CD4-positive, CD25-positive, alpha-beta regulatory T cell (primary cell): ENCODE results near the gene PPIH. TPM values are rescaled to one million over a fixed set of nuclear protein-coding genes. Genes with fewer than 3 reads are reported as not detected.
"Not testable (repeated sequence)": the region's sequence is repeated elsewhere in the genome, so short reads cannot be mapped to it uniquely, and the experiment has no call there.

Source experiments
- ATAC-seq, 2 donors: fragments of 150-1000 bp; cut with Tn5 transposase; one replicate each; pipeline ENCODE4 v1.10.0; 2021; ENCODE audit warnings: low read depth in 2 of 2, moderate number of reproducible peaks in 2 of 2, moderate library complexity in 1 of 2
- DNase-seq, 3 donors: peaks; one replicate each; pipeline versions ENCODE4 v3.0.0 to v3.0.0-alpha.2; 2012 to 2022; ENCODE audit warnings: mixed read lengths in 1 of 3
- H3K27ac ChIP-seq: one replicate; pipeline ENCODE4 v1.7.0; 2013; ENCODE audit warnings: mild to moderate bottlenecking, low read length; ENCODE audit not compliant: insufficient read depth, poor library complexity, severe bottlenecking
- H3K27me3 ChIP-seq: one replicate; pipeline ENCODE4 v1.7.0; 2013; ENCODE audit warnings: low read length; ENCODE audit not compliant: control insufficient read depth, insufficient read depth
- H3K36me3 ChIP-seq: one replicate; pipeline ENCODE4 v1.7.0; 2013; ENCODE audit warnings: mild to moderate bottlenecking, low read length, moderate library complexity; ENCODE audit not compliant: control insufficient read depth, insufficient read depth
- H3K4me1 ChIP-seq: 2 replicates; pipeline ENCODE4 v1.7.0; 2013; ENCODE audit warnings: mild to moderate bottlenecking, low read length; ENCODE audit not compliant: insufficient read depth, control insufficient read depth, poor library complexity, severe bottlenecking
- H3K4me3 ChIP-seq: one replicate; pipeline ENCODE4 v1.7.0; 2013; ENCODE audit warnings: low read depth, mild to moderate bottlenecking, low read length, moderate library complexity
- H3K9me3 ChIP-seq, 2 experiments: 1 replicate in 1 of 2; 2 replicates in 1 of 2; pipeline ENCODE4 v1.7.0; 2013; ENCODE audit warnings: low read length in 2 of 2, mild to moderate bottlenecking in 1 of 2, moderate library complexity in 1 of 2; ENCODE audit not compliant: control insufficient read depth in 2 of 2
- H3K27ac Mint-ChIP-seq, 3 donors: one replicate each; pipeline ENCODE4 v1.8.0; 2020 to 2022; ENCODE audit warnings: mild to moderate bottlenecking in 3 of 3, mixed read lengths in 3 of 3, moderate library complexity in 2 of 3
- H3K27me3 Mint-ChIP-seq: one replicate; pipeline ENCODE4 v1.8.0; 2022; ENCODE audit warnings: mild to moderate bottlenecking, mixed read lengths
- H3K36me3 Mint-ChIP-seq: one replicate; pipeline ENCODE4 v1.8.0; 2020; ENCODE audit warnings: mixed read lengths
- H3K4me1 Mint-ChIP-seq, 4 donors: one replicate each; pipeline ENCODE4 v1.8.0; 2020 to 2022; ENCODE audit warnings: mixed read lengths in 4 of 4, mild to moderate bottlenecking in 1 of 4
- H3K4me3 Mint-ChIP-seq, 4 donors: one replicate each; pipeline ENCODE4 v1.8.0; 2020 to 2022; ENCODE audit warnings: mild to moderate bottlenecking in 4 of 4, mixed read lengths in 4 of 4, moderate library complexity in 3 of 4
- H3K9me3 Mint-ChIP-seq, 7 donors: one replicate each; pipeline ENCODE4 v1.8.0; 2020 to 2022; ENCODE audit warnings: mixed read lengths in 7 of 7, mild to moderate bottlenecking in 3 of 7, moderate library complexity in 2 of 7
- polyA plus RNA-seq, 4 donors: library from polyadenylated mRNA; unstranded; fragments of 300-500 nt; fragmentation: Illumina TruSeq; gene quantifications; one replicate each; pipeline ENCODE4 v1.2.3, GENCODE V29; 2021
- total RNA-seq: library from RNA; stranded (reverse); gene quantifications from one replicate; pipeline ENCODE4 v1.2.3, GENCODE V29; 2022

Gene PPIH
- total and polyA plus RNA-seq, 5 donors from 2014 or later = 29.6 to 72.9 (median 68.4) TPM

GRCh38 chr1:42676534-42677087 is 18.4 kb downstream of the PPIH start:
- no peak overlapping the region for H3K4me3 ChIP-seq
- H3K36me3 ChIP-seq = peaks cover 26% of the 10 kb centered on the region
- peaks cover 10% of the 10 kb centered on the region for H3K4me1 ChIP-seq
- Mint-ChIP-seq H3K9me3 (no peaks in the 10 kb centered on the region), H3K27ac (peak overlapping the region in 2 of 3 donors; percentile 13 to 68), H3K4me3 (no peak overlapping the region), H3K27me3 (no peaks in the 10 kb centered on the region), H3K4me1 (peaks cover 0 to 20% (median 15%) of the 10 kb centered on the region in 4 donors), H3K36me3 (peaks cover 31% of the 10 kb centered on the region)
- no peaks in the 10 kb centered on the region for H3K27me3 ChIP-seq
- no peaks in the 10 kb centered on the region for H3K9me3 ChIP-seq
- DNase-seq (no peak), ATAC-seq (no peak)
- no peak overlapping the region for H3K27ac ChIP-seq

- no peak for ATAC-seq
- H3K9me3 Mint-ChIP-seq = no peaks in the 10 kb centered on the region
- H3K27ac Mint-ChIP-seq = no peak overlapping the region
These were observed 21.3 kb downstream of the PPIH start for GRCh38 chr1:42679364-42679983.

DNA sequence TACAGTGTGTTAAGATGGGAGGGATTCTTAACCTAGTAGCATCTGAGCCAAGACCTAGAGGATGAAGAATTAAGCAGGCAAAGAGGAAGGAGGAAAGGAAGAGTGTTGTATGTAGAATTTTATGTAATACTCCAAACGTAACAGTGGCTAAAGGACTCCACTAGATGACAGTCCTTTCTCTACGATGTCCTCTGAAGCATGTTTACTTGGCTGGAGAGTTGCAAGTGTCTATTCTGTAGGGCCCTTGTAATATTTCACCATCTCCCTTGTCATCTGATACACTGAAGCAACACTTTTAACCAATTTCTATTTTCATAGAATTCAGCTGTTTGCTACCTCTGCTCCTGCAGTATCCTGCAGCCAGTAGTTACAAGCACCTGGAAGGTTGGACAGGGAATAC is 21.8 kb downstream of the PPIH start:
- Mint-ChIP-seq H3K36me3 (peaks cover 37% of the 10 kb centered on the region), H3K27me3 (no peaks in the 10 kb centered on the region), H3K27ac (peak overlapping the region in 2 of 3 donors; percentile 76 to 98), H3K9me3 (no peaks in the 10 kb centered on the region), H3K4me1 (peaks cover 22 to 44% (median 32%) of the 10 kb centered on the region in 4 donors), H3K4me3 (peak overlapping the region; percentile 98 to 100 (median 100))
- no peak for ATAC-seq
- H3K9me3 ChIP-seq = no peaks in the 10 kb centered on the region
- H3K4me3 ChIP-seq = no peak overlapping the region
- peaks cover 30% of the 10 kb centered on the region for H3K4me1 ChIP-seq
- peaks cover 11% of the 10 kb centered on the region for H3K36me3 ChIP-seq
- no peak overlapping the region for H3K27ac ChIP-seq
- no peak for DNase-seq
- no peaks in the 10 kb centered on the region for H3K27me3 ChIP-seq

More at GRCh38 chr1:42679364-42679983, 21.3 kb downstream of the PPIH start:
- Mint-ChIP-seq H3K36me3 (peaks cover 32% of the 10 kb centered on the region), H3K4me1 (peaks cover 17 to 38% (median 28%) of the 10 kb centered on the region in 4 donors), H3K4me3 (peak overlapping the region in 3 of 4 donors; percentile 59 to 100 (median 98)), H3K27me3 (no peaks in the 10 kb centered on the region)
- Histone ChIP-seq H3K9me3 (no peaks in the 10 kb centered on the region), H3K27me3 (no peaks in the 10 kb centered on the region), H3K4me3 (no peak overlapping the region), H3K27ac (no peak overlapping the region), H3K36me3 (peaks cover 16% of the 10 kb centered on the region), H3K4me1 (peaks cover 24% of the 10 kb centered on the region)
- no peak for DNase-seq

DNA sequence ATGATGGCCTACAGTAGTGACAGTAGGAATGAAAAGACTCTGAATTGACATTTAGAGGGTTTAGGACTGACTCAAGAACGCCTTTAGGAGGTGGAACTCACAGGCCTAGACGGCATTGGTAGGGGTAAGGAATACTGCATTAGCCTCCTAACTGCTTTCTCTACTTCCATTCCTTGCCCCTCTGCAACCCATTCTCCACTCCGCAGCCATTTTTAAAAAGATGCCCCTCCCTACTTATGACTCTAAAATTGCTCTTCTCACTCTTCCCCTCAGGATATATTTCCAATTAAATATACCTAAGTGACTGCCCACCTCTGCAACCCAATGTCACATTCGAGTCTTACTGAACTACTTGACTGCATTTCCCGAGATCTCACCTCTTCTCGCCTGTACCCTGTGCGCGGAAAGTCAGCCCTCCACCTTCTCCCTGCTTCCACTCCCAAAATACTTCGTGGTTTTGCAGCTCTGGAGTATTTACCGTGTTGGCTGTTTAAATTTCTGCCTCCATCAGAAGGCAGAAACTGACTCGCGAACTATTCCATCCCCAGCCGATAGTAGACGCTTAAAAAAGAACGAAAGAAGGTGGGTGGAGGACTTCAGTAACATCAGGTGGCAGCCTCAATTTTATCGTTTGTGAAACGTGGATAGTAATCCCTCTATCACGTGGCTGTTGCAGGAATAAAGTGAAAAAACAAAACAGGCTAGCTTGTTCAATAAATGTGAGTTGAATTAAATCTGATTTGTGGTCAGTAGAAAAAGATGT is 22.9 kb downstream of the PPIH start:
- Mint-ChIP-seq H3K27me3 (no peaks in the 10 kb centered on the region), H3K4me1 (peaks cover 31 to 55% (median 40%) of the 10 kb centered on the region in 4 donors), H3K36me3 (peaks cover 31% of the 10 kb centered on the region), H3K4me3 (peak overlapping the region; percentile 98 to 100 (median 100)), H3K27ac (peak overlapping the region; percentile 98 to 99 (median 98)), H3K9me3 (no peaks in the 10 kb centered on the region)
- no peaks in the 10 kb centered on the region for H3K9me3 ChIP-seq
- ATAC-seq (no peak), DNase-seq (peak in 2 of 3 donors; percentile 40 to 62)
- peak overlapping the region; percentile 88 for H3K27ac ChIP-seq
- peaks cover 5% of the 10 kb centered on the region for H3K36me3 ChIP-seq
- peak overlapping the region; percentile 95 for H3K4me3 ChIP-seq
- H3K4me1 ChIP-seq = peaks cover 41% of the 10 kb centered on the region
- no peaks in the 10 kb centered on the region for H3K27me3 ChIP-seq

GRCh38 chr1:42681741-42682483 is 23.7 kb downstream of the PPIH start, which contains the start of gene YBX1:
Gene YBX1, plus strand, starts transcription at chr1:42682418. Its CDS starts 148 bp downstream, at chr1:42682566.
- peak; percentile 91 to 98 (median 98) for DNase-seq
- Mint-ChIP-seq H3K27me3 (no peaks in the 10 kb centered on the region), H3K4me3 (peak within 1 kb of the TSS; percentile 98 to 100 (median 100)), H3K4me1 (peaks cover 31 to 63% (median 48%) of the 10 kb centered on the region in 4 donors), H3K27ac (peak within 1 kb of the TSS; percentile 98 to 99 (median 98)), H3K9me3 (no peaks in the 10 kb centered on the region), H3K36me3 (peaks cover 25% of the 10 kb centered on the region)
- Histone ChIP-seq H3K9me3 (no peaks in the 10 kb centered on the region), H3K27me3 (no peaks in the 10 kb centered on the region), H3K27ac (peak within 1 kb of the TSS; percentile 88), H3K4me3 (peak within 1 kb of the TSS; percentile 95), H3K4me1 (peaks cover 49% of the 10 kb centered on the region), H3K36me3 (no peaks in the 10 kb centered on the region)
- ATAC-seq = peak; percentile 94

DNA sequence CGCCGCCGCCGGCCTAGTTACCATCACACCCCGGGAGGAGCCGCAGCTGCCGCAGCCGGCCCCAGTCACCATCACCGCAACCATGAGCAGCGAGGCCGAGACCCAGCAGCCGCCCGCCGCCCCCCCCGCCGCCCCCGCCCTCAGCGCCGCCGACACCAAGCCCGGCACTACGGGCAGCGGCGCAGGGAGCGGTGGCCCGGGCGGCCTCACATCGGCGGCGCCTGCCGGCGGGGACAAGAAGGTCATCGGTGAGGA is 24.2 kb downstream of the PPIH start:
- not testable (repeated sequence) for H3K27me3 ChIP-seq, H3K27me3 Mint-ChIP-seq, H3K9me3 Mint-ChIP-seq, H3K36me3 ChIP-seq, H3K4me3 ChIP-seq, H3K9me3 ChIP-seq, DNase-seq
- Mint-ChIP-seq H3K36me3 (peaks cover 25% of the 10 kb centered on the region), H3K27ac (peak overlapping the region; percentile 98 to 99 (median 98)), H3K4me3 (peak overlapping the region; percentile 98 to 100 (median 100)), H3K4me1 (peaks cover 31 to 68% (median 52%) of the 10 kb centered on the region in 4 donors)
- Histone ChIP-seq H3K27ac (peak overlapping the region; percentile 88), H3K4me1 (peaks cover 54% of the 10 kb centered on the region)
- ATAC-seq = peak; percentile 3 to 6

DNA sequence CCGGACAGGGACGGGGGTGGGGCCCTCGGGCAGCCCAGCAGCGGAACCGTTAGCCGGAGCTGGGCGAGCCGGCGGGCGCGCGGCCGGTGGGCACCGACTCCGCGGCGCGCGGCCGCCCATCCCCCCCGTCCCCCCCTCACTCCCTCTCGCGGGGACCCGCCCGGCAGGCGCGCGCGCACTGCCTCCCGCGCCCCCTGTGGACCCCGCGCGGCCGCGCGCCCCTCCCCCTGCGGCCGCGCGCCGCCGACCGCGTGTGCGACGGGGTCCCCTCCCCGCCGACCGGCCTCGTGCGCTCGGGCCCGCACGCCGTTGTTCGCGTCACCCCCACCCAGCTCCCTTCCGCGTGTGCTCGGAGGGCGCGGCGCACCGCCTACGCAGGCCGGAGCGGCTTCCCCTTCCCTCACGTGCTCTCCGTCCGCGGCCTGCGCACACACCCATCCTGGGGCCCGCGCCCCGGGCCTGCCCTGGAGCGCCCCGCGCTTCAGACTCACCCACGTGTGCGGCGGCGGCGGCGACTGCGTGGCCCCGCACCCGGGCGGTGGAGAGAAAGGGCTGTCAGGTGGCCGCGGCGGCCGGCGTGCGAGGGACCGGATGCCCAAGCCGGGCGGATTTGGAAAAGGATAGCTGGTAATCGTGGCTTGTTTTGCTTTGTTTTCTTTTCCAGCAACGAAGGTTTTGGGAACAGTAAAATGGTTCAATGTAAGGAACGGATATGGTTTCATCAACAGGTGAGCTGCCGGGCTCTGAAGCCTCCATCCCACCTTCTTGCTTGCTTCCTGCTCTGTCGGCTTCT is 24.7 kb downstream of the PPIH start:
- H3K36me3 Mint-ChIP-seq = peaks cover 27% of the 10 kb centered on the region

More for the DNA sequence above, 24.7 kb downstream of the PPIH start:
- Mint-ChIP-seq H3K9me3 (no peaks in the 10 kb centered on the region), H3K4me1 (peaks cover 36 to 73% (median 57%) of the 10 kb centered on the region in 4 donors), H3K27ac (peak overlapping the region; percentile 97 to 98 (median 98)), H3K27me3 (no peaks in the 10 kb centered on the region), H3K4me3 (peak overlapping the region; percentile 93 to 99 (median 94))
- Histone ChIP-seq H3K27ac (peak overlapping the region; percentile 88), H3K9me3 (no peaks in the 10 kb centered on the region), H3K4me1 (peaks cover 59% of the 10 kb centered on the region), H3K27me3 (no peaks in the 10 kb centered on the region), H3K36me3 (peaks cover 5% of the 10 kb centered on the region), H3K4me3 (peak overlapping the region; percentile 95)
- DNase-seq = peak; percentile 65 to 87 (median 72)
- peak; percentile 28 to 30 for ATAC-seq
